ENCODE results near the gene SYNM.
"Not testable (repeated sequence)": the region's sequence is repeated elsewhere in the genome, so short reads cannot be mapped to it uniquely, and the experiment has no call there.

SYNM gene

GRCh38 chr15:99104788-99105513 lies at the start of gene SYNM:
Gene SYNM, plus strand, starts transcription at chr15:99105080. Its CDS starts 120 bp downstream, at chr15:99105200.
- DNase-seq, result peak; percentile 43

- DNase-seq, result no peak
These were observed 49.2 kb upstream of the SYNM start for GRCh38 chr15:99055555-99056134.

- no peak for DNase-seq
These were observed 47.9 kb upstream of the SYNM start for GRCh38 chr15:99057020-99057419.

- DNase-seq, result no peak
These were observed 47.0 kb upstream of the SYNM start for GRCh38 chr15:99057697-99058420.

GRCh38 chr15:99058421-99058870 lies 46.4 kb upstream of the SYNM start:
- no peak for DNase-seq

GRCh38 chr15:99059010-99059981 lies 45.6 kb upstream of the SYNM start:
- peak; percentile 32 for DNase-seq

- not testable (repeated sequence) for DNase-seq
These were observed 44.7 kb upstream of the SYNM start for GRCh38 chr15:99060186-99060585.

- DNase-seq, result no peak
These were observed 42.7 kb upstream of the SYNM start for GRCh38 chr15:99062226-99062625.

- DNase-seq, result no peak
These were observed 36.7 kb upstream of the SYNM start for GRCh38 chr15:99068186-99068585.

GRCh38 chr15:99070208-99070607 lies 34.7 kb upstream of the SYNM start:
- no peak for DNase-seq

GRCh38 chr15:99071091-99071680 lies 33.7 kb upstream of the SYNM start:
- no peak for DNase-seq

- no peak for DNase-seq
These were observed 31.7 kb upstream of the SYNM start for GRCh38 chr15:99073008-99073717.

- no peak for DNase-seq
These were observed 30.4 kb upstream of the SYNM start for GRCh38 chr15:99074446-99074845.

- DNase-seq, result not testable (repeated sequence)
These were observed 29.7 kb upstream of the SYNM start for GRCh38 chr15:99075059-99075652.

GRCh38 chr15:99076109-99076508 lies 28.8 kb upstream of the SYNM start:
- DNase-seq, result no peak

GRCh38 chr15:99076555-99077308 lies 28.1 kb upstream of the SYNM start:
- peak; percentile 66 for DNase-seq

- DNase-seq, result no peak
These were observed 22.1 kb upstream of the SYNM start for GRCh38 chr15:99082798-99083197.

- DNase-seq, result no peak
These were observed 19.9 kb upstream of the SYNM start for GRCh38 chr15:99084965-99085364.

GRCh38 chr15:99085413-99086326 lies 19.2 kb upstream of the SYNM start:
- no peak for DNase-seq
